ENCODE data around the gene RAB35.

RAB35 gene

DNA sequence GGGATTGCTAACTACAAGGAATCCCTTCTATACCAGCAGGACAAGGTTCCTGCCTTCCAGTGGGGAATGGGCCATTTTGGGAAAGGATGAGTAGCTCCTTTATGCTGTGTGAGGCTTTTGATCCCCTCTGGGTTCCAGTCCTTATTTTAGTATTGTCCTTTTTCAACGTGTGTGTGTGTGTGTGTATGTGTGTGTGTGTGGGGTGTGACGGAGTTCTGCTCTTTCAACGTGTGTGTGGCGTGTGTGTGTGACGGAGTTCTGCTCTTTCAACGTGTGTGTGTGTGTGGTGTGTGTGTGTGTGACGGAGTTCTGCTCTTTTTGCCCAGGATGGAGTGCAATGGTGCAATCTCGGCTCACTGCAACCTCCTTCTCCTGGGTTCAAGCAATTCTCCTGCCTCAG is 27.4 kb downstream of the RAB35 start:
- ChIA-PET CTCF (interaction anchor here (0.6 kb wide), 1 partner anchor 1081 kb away, joined by 3 read pairs; no protein-coding TSS in a partner anchor), POLR2A (no interaction called here)
- no peak overlapping the region for H3K4me3 ChIP-seq (ENCODE audit: low read depth, low read length)
- TF ChIP-seq ZNF660 (tag by site-specific recombination; IDR thresholded peaks at IDR 0.05): no peak
- TF ChIP-seq, protein P1, sequence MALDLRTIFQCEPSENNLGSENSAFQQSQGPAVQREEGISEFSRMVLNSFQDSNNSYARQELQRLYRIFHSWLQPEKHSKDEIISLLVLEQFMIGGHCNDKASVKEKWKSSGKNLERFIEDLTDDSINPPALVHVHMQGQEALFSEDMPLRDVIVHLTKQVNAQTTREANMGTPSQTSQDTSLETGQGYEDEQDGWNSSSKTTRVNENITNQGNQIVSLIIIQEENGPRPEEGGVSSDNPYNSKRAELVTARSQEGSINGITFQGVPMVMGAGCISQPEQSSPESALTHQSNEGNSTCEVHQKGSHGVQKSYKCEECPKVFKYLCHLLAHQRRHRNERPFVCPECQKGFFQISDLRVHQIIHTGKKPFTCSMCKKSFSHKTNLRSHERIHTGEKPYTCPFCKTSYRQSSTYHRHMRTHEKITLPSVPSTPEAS (tag by site-specific recombination; IDR thresholded peaks at IDR 0.05): peak; percentile 91
- TF ChIP-seq ZNF600 (tag by site-specific recombination; IDR thresholded peaks at IDR 0.05): peak; percentile 80
- peaks cover 0 to 13% of the 10 kb centered on the region in 2 experiments; a peak in 1 of 3 replicates for H3K36me3 ChIP-seq (ENCODE audit: control insufficient read depth in 2 of 2, insufficient read depth in 1 of 2, low read length in 2 of 2)
- peaks cover 8% of the 10 kb centered on the region; the same call in 1 of the 2 replicates for H3K4me1 ChIP-seq (ENCODE audit: control insufficient read depth, insufficient read depth, low read length)
- H3K27ac ChIP-seq (ENCODE audit: extremely low read depth, low read depth, low read length): no peak overlapping the region
- no peaks in the 10 kb centered on the region for H3K9me3 ChIP-seq (ENCODE audit: control insufficient read depth, insufficient read depth, low read depth, low read length)

DNA sequence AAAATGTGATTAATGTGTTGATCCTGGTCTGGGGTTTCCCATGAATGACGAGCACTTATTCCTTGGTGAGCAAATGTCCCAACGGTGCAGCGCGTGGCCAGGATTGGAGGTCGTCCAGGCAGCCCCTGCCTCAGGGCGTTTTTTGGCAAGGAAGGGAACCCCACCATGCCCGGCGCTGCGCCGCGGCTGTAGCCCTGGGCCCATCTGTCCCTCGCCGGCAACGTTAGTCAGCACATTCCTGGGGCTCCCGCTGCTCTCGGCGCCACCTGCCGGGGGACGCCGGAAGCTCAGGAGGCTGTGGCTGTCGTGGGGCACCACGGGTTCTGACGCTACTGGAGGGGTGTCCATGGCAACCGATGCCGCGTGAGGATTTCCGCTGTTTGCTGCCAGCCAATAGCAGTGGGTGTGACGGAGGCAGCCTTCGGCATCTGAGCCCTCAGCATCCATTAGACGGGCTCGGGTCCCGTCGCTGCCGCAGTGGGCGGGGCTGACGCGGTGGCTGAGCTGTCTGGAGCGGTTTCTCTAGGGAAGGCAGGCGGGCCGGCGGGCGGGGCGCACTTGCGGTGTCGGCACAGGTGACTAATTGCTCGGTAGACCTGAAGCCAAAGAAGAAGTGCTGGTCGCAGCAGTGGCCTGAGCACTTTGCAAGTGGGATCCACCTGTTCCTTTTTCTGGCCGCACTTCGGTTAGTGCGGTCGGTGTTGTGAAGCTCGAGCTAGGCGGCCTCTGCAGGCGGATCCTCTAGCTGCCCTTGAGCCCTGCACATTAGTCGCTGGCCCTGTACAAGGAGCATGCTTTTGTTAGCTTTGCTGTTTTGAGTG is 29.5 kb downstream of the RAB35 start:
- CTCF ChIA-PET: interaction anchor here (0.5 to 1.4 kb wide), 13 partner anchors 10 to 897 kb away, joined by 3 to 7 read pairs (median 3); no protein-coding TSS in a partner anchor
- Histone ChIP-seq H3K36me3 (ENCODE audit: control insufficient read depth in 2 of 2, insufficient read depth in 1 of 2, low read length in 2 of 2) (peaks cover 0 to 4% of the 10 kb centered on the region in 2 experiments; a peak in 2 of 3 replicates), H3K4me1 (ENCODE audit: control insufficient read depth, insufficient read depth, low read length) (peaks cover 2% of the 10 kb centered on the region; the same call in 1 of the 2 replicates), H3K9me3 (ENCODE audit: control insufficient read depth, insufficient read depth, low read depth, low read length) (no peaks in the 10 kb centered on the region), H3K27ac (ENCODE audit: extremely low read depth, low read depth, low read length) (no peak overlapping the region; the same call in 1 of the 2 replicates), H3K4me3 (ENCODE audit: low read depth, low read length) (peak overlapping the region; percentile 40)
- POLR2A ChIA-PET: interaction anchor here (0.6 to 1.5 kb wide), 8 partner anchors 22 to 210 kb away, joined by 3 to 16 read pairs (median 4); partner anchors contain the start of genes BICDL1, RAB35, RNU4-2 and RPLP0
- TF ChIP-seq SETDB1 (IDR thresholded peaks at IDR 0.05; ENCODE audit: insufficient read length, low read length) (no peak), ZNF248 (tag by site-specific recombination; IDR thresholded peaks at IDR 0.05) (no peak), ZNF629 (tag by site-specific recombination; IDR thresholded peaks at IDR 0.05) (peak; percentile 95), ZNF311 (tag by site-specific recombination; IDR thresholded peaks at IDR 0.05; ENCODE audit: borderline replicate concordance) (no peak), ZNF610 (tag by site-specific recombination; IDR thresholded peaks at IDR 0.05; ENCODE audit: borderline replicate concordance) (peak; percentile 64; the same call in 1 of the 2 replicates), ZNF423 (tag by site-specific recombination; IDR thresholded peaks at IDR 0.05) (no peak), ZNF701 (tag by site-specific recombination; IDR thresholded peaks at IDR 0.05) (no peak), ZNF785 (tag by site-specific recombination; IDR thresholded peaks at IDR 0.05) (no peak), PRDM1 (tag by site-specific recombination; IDR thresholded peaks at IDR 0.05) (no peak; the same call in 1 of the 2 replicates), ZNF529 (tag by site-specific recombination; IDR thresholded peaks at IDR 0.05; ENCODE audit: insufficient replicate concordance) (no peak), ZBTB8A (tag by site-specific recombination; IDR thresholded peaks at IDR 0.05) (peak; percentile 99), ZFP69B (tag by site-specific recombination; IDR thresholded peaks at IDR 0.05) (peak; percentile 99), ZNF23 (tag by site-specific recombination; IDR thresholded peaks at IDR 0.05; ENCODE audit: borderline replicate concordance) (no peak), ZNF830 (tag by site-specific recombination; IDR thresholded peaks at IDR 0.05; ENCODE audit: low read depth) (no peak), ZNF391 (tag by site-specific recombination; IDR thresholded peaks at IDR 0.05; ENCODE audit: borderline replicate concordance, low read depth) (peak; percentile 93; the same call in 1 of the 2 replicates), ZNF140 (tag by site-specific recombination; IDR thresholded peaks at IDR 0.05) (no peak), ZNF521 (tag by site-specific recombination; IDR thresholded peaks at IDR 0.05) (no peak)
- TF ChIP-seq, protein P2, sequence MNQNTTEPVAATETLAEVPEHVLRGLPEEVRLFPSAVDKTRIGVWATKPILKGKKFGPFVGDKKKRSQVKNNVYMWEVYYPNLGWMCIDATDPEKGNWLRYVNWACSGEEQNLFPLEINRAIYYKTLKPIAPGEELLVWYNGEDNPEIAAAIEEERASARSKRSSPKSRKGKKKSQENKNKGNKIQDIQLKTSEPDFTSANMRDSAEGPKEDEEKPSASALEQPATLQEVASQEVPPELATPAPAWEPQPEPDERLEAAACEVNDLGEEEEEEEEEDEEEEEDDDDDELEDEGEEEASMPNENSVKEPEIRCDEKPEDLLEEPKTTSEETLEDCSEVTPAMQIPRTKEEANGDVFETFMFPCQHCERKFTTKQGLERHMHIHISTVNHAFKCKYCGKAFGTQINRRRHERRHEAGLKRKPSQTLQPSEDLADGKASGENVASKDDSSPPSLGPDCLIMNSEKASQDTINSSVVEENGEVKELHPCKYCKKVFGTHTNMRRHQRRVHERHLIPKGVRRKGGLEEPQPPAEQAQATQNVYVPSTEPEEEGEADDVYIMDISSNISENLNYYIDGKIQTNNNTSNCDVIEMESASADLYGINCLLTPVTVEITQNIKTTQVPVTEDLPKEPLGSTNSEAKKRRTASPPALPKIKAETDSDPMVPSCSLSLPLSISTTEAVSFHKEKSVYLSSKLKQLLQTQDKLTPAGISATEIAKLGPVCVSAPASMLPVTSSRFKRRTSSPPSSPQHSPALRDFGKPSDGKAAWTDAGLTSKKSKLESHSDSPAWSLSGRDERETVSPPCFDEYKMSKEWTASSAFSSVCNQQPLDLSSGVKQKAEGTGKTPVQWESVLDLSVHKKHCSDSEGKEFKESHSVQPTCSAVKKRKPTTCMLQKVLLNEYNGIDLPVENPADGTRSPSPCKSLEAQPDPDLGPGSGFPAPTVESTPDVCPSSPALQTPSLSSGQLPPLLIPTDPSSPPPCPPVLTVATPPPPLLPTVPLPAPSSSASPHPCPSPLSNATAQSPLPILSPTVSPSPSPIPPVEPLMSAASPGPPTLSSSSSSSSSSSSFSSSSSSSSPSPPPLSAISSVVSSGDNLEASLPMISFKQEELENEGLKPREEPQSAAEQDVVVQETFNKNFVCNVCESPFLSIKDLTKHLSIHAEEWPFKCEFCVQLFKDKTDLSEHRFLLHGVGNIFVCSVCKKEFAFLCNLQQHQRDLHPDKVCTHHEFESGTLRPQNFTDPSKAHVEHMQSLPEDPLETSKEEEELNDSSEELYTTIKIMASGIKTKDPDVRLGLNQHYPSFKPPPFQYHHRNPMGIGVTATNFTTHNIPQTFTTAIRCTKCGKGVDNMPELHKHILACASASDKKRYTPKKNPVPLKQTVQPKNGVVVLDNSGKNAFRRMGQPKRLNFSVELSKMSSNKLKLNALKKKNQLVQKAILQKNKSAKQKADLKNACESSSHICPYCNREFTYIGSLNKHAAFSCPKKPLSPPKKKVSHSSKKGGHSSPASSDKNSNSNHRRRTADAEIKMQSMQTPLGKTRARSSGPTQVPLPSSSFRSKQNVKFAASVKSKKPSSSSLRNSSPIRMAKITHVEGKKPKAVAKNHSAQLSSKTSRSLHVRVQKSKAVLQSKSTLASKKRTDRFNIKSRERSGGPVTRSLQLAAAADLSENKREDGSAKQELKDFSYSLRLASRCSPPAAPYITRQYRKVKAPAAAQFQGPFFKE (tag by site-specific recombination; IDR thresholded peaks at IDR 0.05; ENCODE audit: borderline replicate concordance): no peak
- TF ChIP-seq, protein P3, sequence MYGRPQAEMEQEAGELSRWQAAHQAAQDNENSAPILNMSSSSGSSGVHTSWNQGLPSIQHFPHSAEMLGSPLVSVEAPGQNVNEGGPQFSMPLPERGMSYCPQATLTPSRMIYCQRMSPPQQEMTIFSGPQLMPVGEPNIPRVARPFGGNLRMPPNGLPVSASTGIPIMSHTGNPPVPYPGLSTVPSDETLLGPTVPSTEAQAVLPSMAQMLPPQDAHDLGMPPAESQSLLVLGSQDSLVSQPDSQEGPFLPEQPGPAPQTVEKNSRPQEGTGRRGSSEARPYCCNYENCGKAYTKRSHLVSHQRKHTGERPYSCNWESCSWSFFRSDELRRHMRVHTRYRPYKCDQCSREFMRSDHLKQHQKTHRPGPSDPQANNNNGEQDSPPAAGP (tag by site-specific recombination; IDR thresholded peaks at IDR 0.05): peak; percentile 97
- TF ChIP-seq, protein P4, sequence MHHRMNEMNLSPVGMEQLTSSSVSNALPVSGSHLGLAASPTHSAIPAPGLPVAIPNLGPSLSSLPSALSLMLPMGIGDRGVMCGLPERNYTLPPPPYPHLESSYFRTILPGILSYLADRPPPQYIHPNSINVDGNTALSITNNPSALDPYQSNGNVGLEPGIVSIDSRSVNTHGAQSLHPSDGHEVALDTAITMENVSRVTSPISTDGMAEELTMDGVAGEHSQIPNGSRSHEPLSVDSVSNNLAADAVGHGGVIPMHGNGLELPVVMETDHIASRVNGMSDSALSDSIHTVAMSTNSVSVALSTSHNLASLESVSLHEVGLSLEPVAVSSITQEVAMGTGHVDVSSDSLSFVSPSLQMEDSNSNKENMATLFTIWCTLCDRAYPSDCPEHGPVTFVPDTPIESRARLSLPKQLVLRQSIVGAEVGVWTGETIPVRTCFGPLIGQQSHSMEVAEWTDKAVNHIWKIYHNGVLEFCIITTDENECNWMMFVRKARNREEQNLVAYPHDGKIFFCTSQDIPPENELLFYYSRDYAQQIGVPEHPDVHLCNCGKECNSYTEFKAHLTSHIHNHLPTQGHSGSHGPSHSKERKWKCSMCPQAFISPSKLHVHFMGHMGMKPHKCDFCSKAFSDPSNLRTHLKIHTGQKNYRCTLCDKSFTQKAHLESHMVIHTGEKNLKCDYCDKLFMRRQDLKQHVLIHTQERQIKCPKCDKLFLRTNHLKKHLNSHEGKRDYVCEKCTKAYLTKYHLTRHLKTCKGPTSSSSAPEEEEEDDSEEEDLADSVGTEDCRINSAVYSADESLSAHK (tag by site-specific recombination; IDR thresholded peaks at IDR 0.05): 0 out of 2 replicates have a peak, but pooled peaks have one; percentile 43

Measured in HEK293 (cell line).